Right lobe of liver (tissue), 6 donors: ENCODE measurements around the gene MYO10. TPM values are rescaled to one million over a fixed set of nuclear protein-coding genes. Genes with fewer than 3 reads are reported as not detected.

Source experiments
- ATAC-seq, 4 donors: fragments of 200-7000 bp; cut with Tn5 transposase; one replicate each; pipeline ENCODE4 v1.9.1; 2020; ENCODE audit warnings: mild to moderate bottlenecking in 4 of 4, moderate library complexity in 4 of 4
- DNase-seq, 3 donors: peaks; one replicate each; pipeline ENCODE4 v3.0.0-alpha.2; 2020
- H3K27ac ChIP-seq, 3 donors: fragments of 200-600 bp; one replicate each; pipeline ENCODE4 v1.8.0; 2022
- H3K27me3 ChIP-seq, 2 donors: fragments of 200-600 bp; one replicate each; pipeline ENCODE4 v1.8.0; 2022
- H3K36me3 ChIP-seq, 4 donors: fragments of 200-600 bp; sonication (generic) in 1 of 4; one replicate each; pipeline versions ENCODE4 v1.5.1 to v1.8.0; 2017 to 2022; ENCODE audit warnings: control low read depth in 1 of 4
- H3K4me1 ChIP-seq, 4 donors: fragments of 200-600 bp; sonication (generic) in 1 of 4; one replicate each; pipeline versions ENCODE4 v1.5.1 to v1.8.0; 2017 to 2022; ENCODE audit warnings: control low read depth in 1 of 4
- H3K4me3 ChIP-seq, 3 donors: fragments of 200-600 bp; one replicate each; pipeline ENCODE4 v1.8.0; 2022
- H3K9me3 ChIP-seq, 4 donors: fragments of 200-600 bp; sonication (generic) in 1 of 4; one replicate each; pipeline versions ENCODE4 v1.5.1 to v1.8.0; 2017 to 2022; ENCODE audit warnings: control low read depth in 1 of 4
- CTCF ChIP-seq, 4 donors: fragments of 200-600 bp in 3 of 4; fragments of 450-650 bp in 1 of 4; IDR thresholded peaks; one replicate each; pipeline versions ENCODE4 v1.5.1 to v1.8.0; 2016 to 2022; ENCODE audit warnings: antibody characterized with exemption in 4 of 4, mild to moderate bottlenecking in 2 of 4
- POLR2A ChIP-seq: fragments of 450-650 bp; IDR thresholded peaks from one replicate; pipeline ENCODE4 v1.6.1; 2017; ENCODE audit warnings: antibody characterized with exemption, mild to moderate bottlenecking
- WGBS: methylation state at CpG from one replicate; pipeline ENCODE4 v1.1.6; 2018; ENCODE audit warnings: low coverage, low lambda C conversion rate; ENCODE audit not compliant: insufficient coverage; ENCODE audit errors: missing lambda C conversion rate; 5-methylcytosine and 5-hydroxymethylcytosine counted together
- intact Hi-C, 2 donors: fragments of 100-400 bp; cut with DNase I; formaldehyde crosslinking; loops; one replicate each; pipeline versions ENCODE4 v1.11.2 to v1.14.1; 2022
- total RNA-seq, 6 experiments: library from RNA; depleted of rRNA in 2 of 6; stranded (reverse); fragments of >200 nt in 2 of 6; fragmentation: NEBNext Ultra II Directional in 3 of 6; extraction: Animal tissue kit (Norgen Biotek cat#: 25700) in 3 of 6; gene quantifications; one replicate each; pipeline versions ENCODE4 v1.1.0 to v1.2.4, GENCODE V29; 2016 to 2023
- donor health status: DM: no; HTN: yes; CAD: no.
- donor health status: DM: no; HTN: no; CAD: no.
- donor health status: DM: no; HTN: no; CAD: no.
- donor health status: DM: no; HTN: yes; CAD: no.
- donor health status: DM: no; HTN: yes; CAD: no.

The MYO10 gene
- total RNA-seq, 6 experiments from 2014 or later: 3.9 to 13.1 (median 6.9) TPM

GRCh38 chr5:16776611-16777251 is 159.4 kb downstream of the MYO10 start:
- Histone ChIP-seq H3K4me1 (no peaks in the 10 kb centered on the region), H3K27me3 (no peaks in the 10 kb centered on the region), H3K4me3 (no peak overlapping the region), H3K9me3 (no peaks in the 10 kb centered on the region), H3K36me3 (no peaks in the 10 kb centered on the region), H3K27ac (no peak overlapping the region)
- ATAC-seq: peak; percentile 62 to 85 (median 82)
- intact Hi-C loops: no loop called here
- TF ChIP-seq CTCF (IDR thresholded peaks at IDR 0.05) (peak; percentile 25 to 50 (median 38)), POLR2A (no peak)
- DNase-seq: peak in 1 of 3 donors; percentile 35
- WGBS: 40% methylated on average over 10 of the region's 10 CpGs

- H3K4me1 ChIP-seq: no peaks in the 10 kb centered on the region
- TF ChIP-seq POLR2A (no peak), CTCF (IDR thresholded peaks at IDR 0.05) (no peak)
- DNase-seq (no peak), ATAC-seq (no peak)
- H3K9me3 ChIP-seq: no peaks in the 10 kb centered on the region
- no peak overlapping the region for H3K27ac ChIP-seq
- intact Hi-C loops: no loop called here
- no peak overlapping the region for H3K4me3 ChIP-seq
- 68% methylated on average over 4 of the region's 4 CpGs for WGBS
- no peaks in the 10 kb centered on the region for H3K36me3 ChIP-seq
- H3K27me3 ChIP-seq: no peaks in the 10 kb centered on the region
These were observed 161.3 kb downstream of the MYO10 start for GRCh38 chr5:16774806-16775205.

GRCh38 chr5:16773991-16774390 is 162.1 kb downstream of the MYO10 start:
- Histone ChIP-seq H3K27ac (no peak overlapping the region), H3K27me3 (no peaks in the 10 kb centered on the region), H3K4me3 (no peak overlapping the region), H3K36me3 (no peaks in the 10 kb centered on the region), H3K9me3 (no peaks in the 10 kb centered on the region), H3K4me1 (no peaks in the 10 kb centered on the region)
- 33% methylated on average over 3 of the region's 3 CpGs for WGBS
- DNase-seq (no peak), ATAC-seq (no peak)
- TF ChIP-seq POLR2A: no peak
- no peak for TF ChIP-seq CTCF (IDR thresholded peaks at IDR 0.05)
- intact Hi-C loops: no loop called here

GRCh38 chr5:16772556-16772955 is 163.5 kb downstream of the MYO10 start:
- WGBS: 56% methylated on average over 3 of the region's 3 CpGs
- Histone ChIP-seq H3K27me3 (no peaks in the 10 kb centered on the region), H3K27ac (no peak overlapping the region), H3K4me3 (no peak overlapping the region), H3K9me3 (no peaks in the 10 kb centered on the region), H3K4me1 (no peaks in the 10 kb centered on the region), H3K36me3 (no peaks in the 10 kb centered on the region)
- TF ChIP-seq POLR2A (no peak), CTCF (IDR thresholded peaks at IDR 0.05) (no peak)
- no peak for ATAC-seq
- intact Hi-C loops: no loop called here
- DNase-seq: no peak
